K562 (cell line): Measurements from ENCODE around the gene RNLS. TPM values are rescaled to one million over a fixed set of nuclear protein-coding genes. Genes with fewer than 3 reads are reported as not detected.

Experiments used
- ATAC-seq: fragments of 200-7000 bp; cut with Tn5 transposase; 3 replicates; pipeline ENCODE4 v1.9.1; 2020; ENCODE audit warnings: moderate library complexity
- BruUV-seq: library from RNA; stranded (reverse); fragments of 400-500 nt; replicated peaks from 2 replicates; lab custom pipeline; 2021; lab: Mats Ljungman, UMichigan
- CTCF ChIA-PET: fragments of 300-600 bp; formaldehyde crosslinking; extraction: SDS; loops from one replicate; lab custom pipeline; 2021; ENCODE audit warnings: low intra/inter-chr PET ratio; lab: Yijun Ruan, JAX
- POLR2A ChIA-PET: fragments of 300-600, 350-650 bp; sonication (Branson Sonifier 250); formaldehyde crosslinking; extraction: SDS; loops from one replicate; lab custom pipeline; 2021; ENCODE audit warnings: antibody characterized with exemption, inconsistent platforms; lab: Yijun Ruan, JAX
- DNase-seq, 4 experiments: peaks; one replicate each; pipeline versions ENCODE4 v3.0.0 to v3.0.0-alpha.2; 2011 to 2018; ENCODE audit warnings: low spot score in 3 of 4, mixed read lengths in 3 of 4; ENCODE audit errors: extremely low read depth in 1 of 4
- FAIRE-seq: peaks from 2 replicates; lab custom pipeline; 2011; peaks lifted over from hg19 to GRCh38; lab: Jason Lieb, UNC
- H2AFZ ChIP-seq: 2 replicates; pipeline ENCODE4 v1.6.0; 2011; ENCODE audit warnings: low read depth, low read length, control low read depth, inconsistent platforms
- H3K27ac ChIP-seq: fragments of 200-600 bp; 3 replicates; pipeline ENCODE4 v1.8.0; 2011; ENCODE audit warnings: low read depth, mild to moderate bottlenecking, control low read depth, inconsistent platforms, low read length, moderate library complexity, mixed read lengths; ENCODE audit errors: extremely low read depth
- H3K27me3 ChIP-seq, 2 experiments: fragments of 300-600 bp in 1 of 2; 2 replicates in 1 of 2; 3 replicates in 1 of 2; pipeline versions ENCODE4 v1.6.0 to v1.8.0; 2011; ENCODE audit warnings: inconsistent platforms in 2 of 2, low read length in 2 of 2, mild to moderate bottlenecking in 1 of 2, mixed read lengths in 1 of 2, moderate library complexity in 1 of 2; ENCODE audit not compliant: control insufficient read depth in 2 of 2, insufficient read depth in 2 of 2
- H3K36me3 ChIP-seq: fragments of 300-600 bp; 3 replicates; pipeline ENCODE4 v1.8.0; 2011; ENCODE audit warnings: mild to moderate bottlenecking, low read length, inconsistent platforms; ENCODE audit not compliant: control insufficient read depth, insufficient read depth
- H3K4me1 ChIP-seq, 2 experiments: fragments of 200-600 bp in 1 of 2; replicated peaks in 1 of 2; 2 replicates in 1 of 2; 3 replicates in 1 of 2; pipeline versions ENCODE4 v1.5.1 to v1.8.0; 2011; ENCODE audit warnings: inconsistent platforms in 2 of 2, low read length in 2 of 2, mild to moderate bottlenecking in 1 of 2, mixed read lengths in 1 of 2, moderate library complexity in 1 of 2; ENCODE audit not compliant: control insufficient read depth in 2 of 2, insufficient read depth in 2 of 2
- H3K4me2 ChIP-seq: 2 replicates; pipeline ENCODE4 v1.6.1; 2011; ENCODE audit warnings: low read length, control low read depth, inconsistent platforms, mixed read lengths; ENCODE audit not compliant: insufficient read depth
- H3K4me3 ChIP-seq: fragments of 200-600 bp; sonication (generic), shearing (Covaris generic); 2 replicates; pipeline ENCODE4 v1.5.1; 2016; ENCODE audit warnings: control low read depth, inconsistent platforms
- H3K79me2 ChIP-seq: fragments of 200-600 bp; 3 replicates; pipeline ENCODE4 v1.8.0; 2011; ENCODE audit warnings: low read length, inconsistent platforms; ENCODE audit not compliant: control insufficient read depth, insufficient read depth
- H3K9ac ChIP-seq, 2 experiments: 2 replicates each; pipeline versions ENCODE4 v1.6.0 to v1.6.1; 2011; ENCODE audit warnings: low read depth in 2 of 2, low read length in 2 of 2, control low read depth in 1 of 2, inconsistent platforms in 1 of 2, mild to moderate bottlenecking in 1 of 2, mixed read lengths in 1 of 2; ENCODE audit not compliant: insufficient read depth in 1 of 2
- H3K9me1 ChIP-seq: one replicate; pipeline ENCODE4 v1.6.0; 2011; ENCODE audit warnings: inconsistent platforms, mild to moderate bottlenecking, low read length, moderate library complexity; ENCODE audit not compliant: control insufficient read depth, insufficient read depth
- H3K9me3 ChIP-seq: replicated peaks from 2 replicates; pipeline ENCODE4 v1.5.1; 2011; ENCODE audit warnings: low read depth, low read length, inconsistent platforms; ENCODE audit not compliant: control insufficient read depth, insufficient read depth
- H4K20me1 ChIP-seq: replicated peaks from 2 replicates; pipeline ENCODE4 v1.6.1; 2011; ENCODE audit warnings: low read length, inconsistent platforms, mixed read lengths; ENCODE audit not compliant: control insufficient read depth, insufficient read depth
- CEBPZ ChIP-seq: fragments of 150-350 bp; IDR thresholded peaks from 2 replicates; pipeline ENCODE4 v1.6.1; 2014; ENCODE audit warnings: low read depth, mild to moderate bottlenecking, low read length, borderline replicate concordance
- CHCHD3 ChIP-seq: fragments of 250-450 bp; sonication (Bioruptor Pico); IDR thresholded peaks from 2 replicates; pipeline ENCODE4 v2.1.2; 2022; ENCODE audit warnings: mild to moderate bottlenecking
- ZNF316 ChIP-seq: fragments of 450-650 bp; IDR thresholded peaks from 2 replicates; pipeline ENCODE4 v1.6.1; 2016
- WGBS: fragments of 100-300 bp; shearing (Covaris generic); methylation state at CpG from one replicate; pipeline ENCODE4 v1.1.6; 2016; ENCODE audit warnings: low coverage, mixed read lengths; ENCODE audit not compliant: insufficient coverage; ENCODE audit errors: missing lambda C conversion rate; 5-methylcytosine and 5-hydroxymethylcytosine counted together
- in situ Hi-C: fragments of 300-500 bp; cut with MboI; formaldehyde crosslinking; loops from 4 replicates; pipeline ENCODE4 v1.15.0; 2018; ENCODE audit warnings: inconsistent platforms, mixed read lengths
- intact Hi-C: fragments of 100-400 bp; cut with micrococcal nuclease; formaldehyde crosslinking; loops from 2 replicates; pipeline ENCODE4 v1.14.2; 2022
- polyA plus RNA-seq, 8 experiments: library from polyadenylated mRNA; depleted of rRNA in 4 of 8; stranded (reverse) in 5 of 8; unstranded in 3 of 8; fragments of >200 nt; fragmentation: Nextera tagmentation in 2 of 8; fragmentation: Illumina TruSeq in 1 of 8; extraction: Ambion mirVana in 2 of 8; extraction: Trizol in 1 of 8; gene quantifications; 2 replicates each; pipeline versions ENCODE4 v1.2.1 to v1.2.3, GENCODE V29; 2011 to 2014; ENCODE audit warnings: inconsistent platforms in 1 of 8, missing spikeins in 1 of 8
- total RNA-seq, 7 experiments: library from RNA; depleted of rRNA in 6 of 7; stranded (reverse); fragments of >200 nt in 6 of 7; fragmentation: Illumina TruSeq in 2 of 7; extraction: Trizol in 2 of 7; gene quantifications; 2 replicates each; pipeline versions ENCODE4 v1.2.1 to v1.2.3, GENCODE V29; 2011 to 2021; ENCODE audit warnings: low replicate concordance in 1 of 7

The RNLS gene
- total and polyA plus RNA-seq, 9 of the 15 experiments (the other 6 are each of a cell fraction or from before 2014, with no cell fraction given): 0.14 to 0.72 (median 0.41) TPM; not detected in 3

- ATAC-seq: no peak
- Histone ChIP-seq H3K36me3 (no peaks in the 10 kb centered on the region), H3K27me3 (no peaks in the 10 kb centered on the region), H3K4me1 (no peaks in the 10 kb centered on the region), H3K9me1 (no peaks in the 10 kb centered on the region), H3K9ac (no peak overlapping the region), H3K27ac (no peak overlapping the region), H3K4me3 (no peak overlapping the region), H3K4me2 (no peak overlapping the region), H4K20me1 (no peaks in the 10 kb centered on the region), H3K79me2 (no peaks in the 10 kb centered on the region), H3K9me3 (no peaks in the 10 kb centered on the region), H2AFZ (no peak overlapping the region)
- WGBS: 0% methylated on average over 2 of the region's 2 CpGs
- intact Hi-C loops: no loop called here
- TF ChIP-seq CHCHD3 (CRISPR knock-in tag): no peak
- TF ChIP-seq CEBPZ: no peak
- TF ChIP-seq ZNF316: peak; percentile 32
- ChIA-PET CTCF (no interaction called here), POLR2A (no interaction called here)
- no peak for DNase-seq
- no peak for FAIRE-seq
- in situ Hi-C loops: no loop called here
- no TSS peak for BruUV-seq
Measured at GRCh38 chr10:88343761-88344484, 239.2 kb downstream of the RNLS start.
